NCI-H2029 treated with DMSO at 0.1 percent for 48 hours (cell line): ENCODE measurements around the gene ZNF789.
"Not testable (repeated sequence)": the region's sequence is repeated elsewhere in the genome, so short reads cannot be mapped to it uniquely, and the experiment has no call there.

Experiments
- DNase-seq: peaks from one replicate; lab custom pipeline; 2025; lab: John Stamatoyannopoulos, UW

Gene ZNF789

DNA sequence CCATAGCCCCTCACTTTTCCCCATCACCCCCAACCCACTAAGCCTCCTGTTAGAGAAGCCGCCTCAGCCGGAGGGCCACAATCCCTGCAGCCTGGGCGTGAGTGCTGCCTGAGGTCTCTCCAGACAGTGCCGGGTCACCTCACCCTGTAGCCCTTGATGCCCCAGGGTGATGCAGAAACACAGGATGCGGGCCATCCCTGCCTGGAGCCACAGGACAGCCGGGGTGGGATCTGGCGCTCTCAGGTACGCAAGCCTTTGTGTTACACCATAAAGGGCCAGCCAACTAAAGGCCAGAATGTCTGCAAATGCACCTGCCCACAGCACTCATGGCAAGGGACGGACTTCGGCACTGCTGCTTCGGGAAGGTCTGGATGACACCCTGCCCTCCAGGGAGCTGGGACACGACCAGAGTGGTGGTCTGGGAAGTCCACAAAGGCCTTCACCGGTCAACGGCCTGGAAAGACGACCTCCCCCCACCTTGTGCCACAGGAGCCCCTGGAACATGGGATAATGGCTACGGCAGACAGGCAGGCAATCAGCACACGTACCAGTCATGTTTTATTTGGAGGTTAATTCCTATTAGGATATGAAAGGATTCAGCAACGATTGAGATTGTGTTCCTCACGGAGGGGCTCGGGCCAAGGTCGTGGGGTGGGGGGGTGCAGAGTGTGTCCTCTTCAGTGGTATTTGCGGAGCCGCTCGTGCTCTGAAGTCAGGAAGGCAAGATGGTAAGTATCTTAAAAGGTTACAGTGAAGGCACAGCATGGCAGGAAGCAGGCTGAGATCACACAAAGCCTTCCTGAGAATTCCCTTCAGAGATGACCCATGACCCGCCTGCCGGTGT, 14.8 kb upstream of the ZNF789 start:
- no peak for DNase-seq

DNA sequence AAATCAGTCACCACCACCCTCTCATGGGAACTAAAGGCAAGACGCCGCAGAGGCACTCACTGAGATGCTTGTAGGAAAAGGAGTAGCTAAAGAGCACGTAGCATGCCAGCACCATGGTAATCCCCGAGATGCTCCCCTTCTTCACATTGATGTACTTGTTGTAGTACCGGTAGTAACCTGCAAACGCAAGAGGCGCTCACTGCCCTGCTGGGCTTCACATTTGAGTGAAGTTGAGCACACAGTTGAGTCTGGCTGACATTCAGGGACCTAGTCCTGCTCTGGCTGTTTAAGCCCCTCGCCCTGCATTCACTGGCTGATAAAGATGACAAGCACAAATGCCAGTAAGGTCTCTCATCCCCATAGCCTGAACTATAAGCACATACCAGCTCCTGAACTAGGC, 13.6 kb upstream of the ZNF789 start:
- no peak for DNase-seq

DNA sequence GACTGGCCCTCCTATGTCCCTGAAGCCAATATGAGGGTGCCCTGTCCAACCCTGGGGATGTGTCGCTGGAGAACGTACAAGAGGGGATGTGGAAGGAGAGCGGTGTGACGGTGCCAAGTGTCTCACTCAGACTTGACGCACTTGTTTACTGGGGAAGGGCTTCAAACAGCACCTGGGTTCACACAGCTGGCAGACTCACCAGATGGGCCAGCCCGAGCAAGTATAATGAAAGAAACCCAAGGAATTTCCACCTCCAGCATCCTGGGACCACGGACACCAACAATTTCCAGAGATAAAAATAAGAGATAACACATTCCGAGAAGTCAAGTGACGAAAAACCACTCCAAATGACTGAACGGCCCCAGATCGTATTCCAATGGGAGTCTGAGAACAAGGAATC, 12.0 kb upstream of the ZNF789 start:
- DNase-seq: no peak

DNA sequence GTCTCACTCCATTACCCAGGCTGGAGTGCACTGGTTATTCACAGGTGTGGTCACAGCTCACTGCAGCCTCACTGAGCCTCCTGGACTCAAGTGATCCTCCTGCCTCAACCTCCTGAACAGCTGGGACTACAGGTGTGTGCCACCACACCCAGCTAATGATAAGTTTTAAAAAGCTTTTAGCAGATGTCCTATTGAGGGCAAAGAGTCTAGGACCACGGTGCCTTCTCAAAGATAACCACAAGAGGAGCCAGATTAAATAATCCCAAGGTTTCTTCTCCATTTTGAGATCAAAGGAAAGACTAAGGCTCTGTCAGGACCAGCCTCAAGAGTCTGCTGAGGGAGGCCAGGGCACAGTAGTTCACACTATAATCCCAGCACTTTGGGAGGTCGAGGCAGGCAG, 11.5 kb upstream of the ZNF789 start:
- DNase-seq: no peak

DNA sequence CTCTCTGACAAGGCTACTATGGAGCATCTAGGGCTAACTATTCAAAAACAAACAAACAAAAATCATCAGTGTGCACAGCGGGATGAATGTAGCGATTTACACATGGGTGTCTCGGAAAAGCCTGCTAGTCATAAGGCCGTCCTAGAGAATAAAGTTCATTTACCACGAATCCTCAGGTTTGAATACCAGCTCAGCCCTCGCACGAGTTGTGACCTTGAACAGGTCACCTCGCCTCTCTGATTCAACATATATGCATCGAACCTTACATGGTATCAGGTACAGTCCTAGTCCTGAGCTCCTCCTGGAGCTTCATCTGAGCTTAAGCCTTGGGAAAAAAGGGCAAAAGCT, 7.3 kb upstream of the ZNF789 start:
- DNase-seq: no peak

DNA sequence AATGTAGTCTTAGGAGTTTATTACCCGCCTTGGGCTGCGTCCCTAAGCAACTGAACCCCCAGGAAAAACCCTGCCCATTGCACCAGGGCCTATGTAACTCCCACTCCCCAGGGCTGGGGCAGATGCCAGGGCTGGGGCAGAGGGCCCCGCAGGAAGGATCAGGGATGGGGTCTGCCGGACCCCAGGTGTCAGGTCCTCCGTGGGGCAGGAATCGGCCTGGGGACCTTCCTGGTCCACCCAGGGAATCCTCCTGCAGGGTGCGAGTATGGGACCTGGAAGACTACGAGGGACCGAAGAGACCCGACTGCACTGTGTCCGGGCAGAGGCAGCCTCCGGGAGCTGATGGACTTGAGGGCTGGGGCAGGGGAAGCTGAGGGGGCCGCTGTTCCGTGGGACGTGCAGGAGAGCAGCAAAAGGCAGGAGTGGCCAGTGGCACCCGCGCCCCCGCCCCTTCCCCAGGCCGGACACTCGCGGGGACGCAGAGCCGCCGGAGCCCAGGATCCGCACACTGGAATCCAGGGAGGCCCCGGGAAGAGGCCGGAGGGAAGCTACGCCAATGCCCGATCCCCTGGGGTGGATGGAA, 4.3 kb upstream of the ZNF789 start:
- DNase-seq: no peak

DNA sequence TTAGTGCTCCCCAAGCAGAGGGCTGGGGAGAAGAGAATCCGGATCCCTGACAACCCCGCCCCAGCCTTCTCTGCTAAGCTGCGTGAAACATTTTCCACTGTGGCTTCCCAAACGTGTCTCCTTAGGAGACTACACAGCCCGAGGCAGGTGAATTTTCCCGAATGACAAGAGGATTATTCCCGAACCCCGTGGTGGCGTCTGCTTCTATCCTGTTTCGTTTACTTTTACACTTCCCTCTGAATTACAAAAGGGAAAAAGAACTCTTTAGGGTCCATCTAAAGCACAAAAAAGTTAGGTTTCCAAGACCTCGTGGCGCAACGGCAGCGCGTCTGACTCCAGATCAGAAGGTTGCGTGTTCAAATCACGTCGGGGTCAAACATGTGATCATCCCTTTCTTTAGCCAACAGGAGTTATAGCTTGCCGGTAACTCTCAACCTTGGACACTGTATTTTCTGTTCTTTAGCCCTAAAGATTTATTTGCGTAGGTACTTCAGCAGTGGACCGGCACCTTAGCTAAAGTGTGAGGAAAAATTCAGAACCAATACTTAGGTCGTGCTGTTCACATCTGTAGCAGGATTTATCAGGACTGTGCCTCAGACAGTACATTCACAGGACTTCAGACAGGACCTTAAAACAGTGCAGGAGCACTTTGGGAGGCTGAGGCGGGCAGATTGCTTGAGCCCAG, 3.2 kb upstream of the ZNF789 start:
- DNase-seq: no peak

DNA sequence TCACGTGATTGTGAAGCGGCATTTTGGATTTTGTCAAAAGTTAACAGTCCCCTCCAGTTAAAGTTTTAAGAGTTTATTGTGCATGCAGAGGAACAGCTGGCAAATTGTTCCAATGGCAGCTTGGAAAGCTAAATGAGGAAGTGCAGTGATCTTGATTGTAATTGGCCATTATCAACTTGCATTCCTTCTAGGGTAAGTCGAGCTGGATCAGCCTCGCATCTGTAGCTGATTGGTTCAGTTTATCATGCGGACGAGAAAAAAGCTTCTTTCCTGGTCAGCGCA, 566 bp downstream of the ZNF789 start:
- DNase-seq: no peak

DNA sequence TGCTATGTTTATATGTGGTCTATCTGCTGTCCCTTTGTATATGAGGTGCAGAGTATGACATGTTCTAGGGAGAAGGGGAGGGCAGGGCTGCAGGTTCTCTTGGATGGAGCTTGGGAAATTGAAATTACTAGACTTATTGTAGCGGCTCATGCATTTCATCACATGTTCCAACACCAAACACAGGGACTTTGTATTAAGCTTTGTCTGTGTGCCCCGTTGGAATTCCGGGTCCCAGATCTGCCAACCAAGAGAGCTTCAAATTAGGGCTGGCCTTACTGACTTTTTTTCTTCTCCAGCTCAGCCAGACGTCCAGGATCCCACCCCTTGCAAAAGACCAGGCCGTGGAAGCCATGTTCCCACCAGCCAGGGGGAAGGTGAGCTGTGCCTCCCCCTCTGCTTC, 3.4 kb downstream of the ZNF789 start:
- no peak for DNase-seq

DNA sequence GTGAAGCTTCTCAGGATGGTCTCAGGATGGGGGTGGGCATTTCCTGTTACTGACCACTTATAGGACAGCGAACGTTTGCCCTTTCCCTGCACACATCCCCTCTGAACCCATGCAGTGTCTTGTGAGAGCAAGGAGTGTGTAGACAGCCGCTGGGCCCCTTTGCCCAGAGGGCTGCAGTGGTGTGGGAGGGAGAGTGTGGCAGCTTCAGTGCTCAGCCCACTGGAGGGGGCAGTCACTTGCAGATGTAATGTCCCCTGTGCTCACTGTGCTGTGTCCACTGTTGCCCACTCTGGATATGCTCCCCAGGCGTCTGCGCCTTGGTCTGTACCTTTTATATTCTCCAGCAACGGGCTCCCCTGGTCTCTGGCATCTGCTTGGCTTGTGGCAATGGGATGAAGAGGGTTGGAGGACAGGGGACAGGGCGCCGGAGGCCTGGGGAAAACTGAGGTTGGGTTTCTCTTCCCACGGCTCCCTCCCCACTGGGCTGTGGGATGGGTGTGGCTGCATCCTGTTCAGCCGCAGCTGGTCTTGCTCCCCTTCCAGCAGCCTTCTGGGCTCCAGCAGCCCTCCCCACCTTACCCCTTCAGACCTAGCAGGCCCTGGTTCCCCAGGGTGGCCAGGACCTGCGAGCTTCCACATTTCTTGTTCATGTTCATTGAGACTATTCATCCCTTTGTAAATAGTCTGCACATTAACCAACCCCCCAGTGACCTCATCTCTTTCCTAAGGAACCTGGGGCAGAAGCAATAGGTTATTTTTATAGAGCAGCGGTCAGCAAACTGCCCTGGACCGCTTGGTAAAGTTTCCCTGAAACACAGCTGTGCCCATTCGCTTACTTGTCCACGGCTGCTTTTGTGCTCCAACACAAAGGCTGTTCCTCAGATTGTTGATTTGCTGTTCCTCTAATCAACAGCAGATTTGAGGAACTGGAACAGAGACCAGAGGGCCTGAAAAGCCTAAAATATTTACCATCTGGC, 6.1 kb downstream of the ZNF789 start:
- DNase-seq: no peak

DNA sequence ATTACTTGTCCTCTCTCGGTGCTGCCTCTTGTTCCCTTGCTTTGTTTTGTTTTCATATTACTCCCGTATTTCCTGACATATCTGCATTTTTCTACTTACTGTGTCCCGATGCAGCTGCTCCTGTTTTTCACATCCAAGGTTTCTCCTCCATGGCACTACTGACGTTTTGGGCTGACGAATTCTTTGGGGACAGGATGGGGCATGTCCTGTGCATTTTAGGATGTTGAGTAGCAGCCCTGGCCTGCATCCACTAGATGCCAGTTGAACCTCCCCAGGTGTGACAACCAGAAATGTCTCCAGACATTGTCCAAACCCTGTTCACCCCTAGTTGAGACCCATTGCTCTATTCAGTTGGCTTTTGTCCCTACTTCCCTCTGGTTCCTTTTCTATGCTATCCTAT, 12.4 kb downstream of the ZNF789 start:
- DNase-seq: no peak

DNA sequence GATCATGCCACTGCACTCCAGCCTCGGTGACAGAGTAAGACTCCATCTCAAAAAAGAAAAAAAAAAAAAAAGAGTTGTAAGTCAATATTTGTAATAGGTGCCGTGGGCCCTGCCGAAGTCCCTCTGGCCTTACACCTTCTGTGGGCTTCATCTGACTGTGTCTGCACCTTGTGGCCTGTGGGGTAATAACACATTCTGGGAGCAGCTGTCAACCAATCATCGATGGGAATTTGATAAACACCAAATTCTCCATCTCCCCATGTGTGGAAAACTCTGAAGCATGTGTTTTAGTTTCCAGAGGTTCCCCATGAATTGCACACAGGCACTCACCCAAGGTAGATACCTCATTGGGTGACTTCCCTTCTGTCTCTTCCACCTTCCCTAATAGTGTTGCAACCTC, 16.5 kb downstream of the ZNF789 start:
- no peak for DNase-seq

DNA sequence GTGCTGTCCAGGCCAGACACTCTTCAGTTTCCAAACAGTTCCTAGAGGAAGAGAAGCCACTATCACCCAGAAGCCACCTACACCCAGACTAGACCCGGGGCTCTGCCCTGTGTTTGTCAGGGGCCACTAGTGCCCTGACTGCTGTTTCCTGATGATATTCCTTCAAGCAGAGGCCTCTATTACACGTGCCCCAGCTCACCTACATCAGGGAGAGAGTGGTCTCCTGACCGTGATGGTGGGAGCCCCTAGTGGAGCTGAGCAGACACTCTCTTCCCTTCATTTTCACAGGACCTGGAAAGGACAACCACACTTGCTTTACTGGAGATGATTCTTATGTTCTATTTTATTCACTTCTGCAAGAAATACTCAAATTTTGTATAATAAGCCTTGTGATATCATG, 18.2 kb downstream of the ZNF789 start:
- no peak for DNase-seq

DNA sequence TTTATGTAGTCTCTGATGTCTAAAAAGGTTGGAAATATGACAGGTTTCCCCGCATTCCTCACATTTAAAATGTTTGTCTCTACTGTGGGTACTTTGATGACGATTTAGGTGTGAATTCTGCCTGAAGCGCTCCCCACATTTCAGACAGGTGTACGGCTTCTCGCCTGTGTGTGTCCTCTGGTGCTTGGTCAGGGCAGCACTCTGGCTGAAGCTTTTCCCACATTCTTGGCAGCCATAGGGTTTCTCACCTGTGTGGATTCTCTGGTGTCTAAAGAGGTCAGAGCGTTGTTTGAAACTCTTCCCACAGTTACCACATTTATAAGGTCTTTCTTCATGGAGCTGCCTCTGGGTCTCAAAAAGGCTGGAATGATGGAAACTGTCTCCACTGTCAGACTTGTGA, 21.1 kb downstream of the ZNF789 start:
- no peak for DNase-seq

DNA sequence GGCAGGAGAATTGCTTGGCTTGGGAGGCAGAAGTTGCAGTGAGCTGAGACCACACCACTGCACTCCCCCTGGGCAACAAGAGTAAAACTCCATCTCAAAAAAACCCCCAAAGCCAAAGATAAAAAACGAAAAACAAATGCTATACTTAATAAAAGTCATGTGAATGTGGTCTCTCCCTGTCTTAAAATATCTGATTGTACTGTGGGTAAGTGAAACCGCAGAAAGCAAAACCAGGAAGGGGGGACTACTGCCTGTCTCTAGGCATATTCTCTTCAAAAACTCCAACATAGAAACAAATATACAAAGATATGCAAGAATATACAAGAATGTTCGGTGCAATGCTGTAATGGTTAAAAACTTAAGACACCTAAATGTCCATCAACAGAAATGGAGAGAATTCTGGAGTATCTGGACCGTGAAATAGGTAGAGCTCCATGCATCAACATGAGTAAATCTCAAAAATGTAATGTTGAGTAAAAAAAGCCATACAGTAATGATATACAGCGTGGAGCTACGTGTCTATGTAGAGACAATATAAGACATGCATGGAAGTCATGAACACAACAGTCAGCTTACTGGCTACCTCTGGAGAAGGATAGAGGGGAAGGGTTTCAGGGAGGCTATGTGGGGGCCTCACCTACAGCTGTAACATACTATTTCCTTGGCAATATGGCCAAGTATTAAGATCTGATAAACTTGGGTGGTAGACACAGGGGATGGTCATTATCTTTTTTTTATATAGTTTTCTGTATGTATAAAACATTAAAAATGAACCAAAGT, 25.3 kb downstream of the ZNF789 start:
- no peak for DNase-seq

DNA sequence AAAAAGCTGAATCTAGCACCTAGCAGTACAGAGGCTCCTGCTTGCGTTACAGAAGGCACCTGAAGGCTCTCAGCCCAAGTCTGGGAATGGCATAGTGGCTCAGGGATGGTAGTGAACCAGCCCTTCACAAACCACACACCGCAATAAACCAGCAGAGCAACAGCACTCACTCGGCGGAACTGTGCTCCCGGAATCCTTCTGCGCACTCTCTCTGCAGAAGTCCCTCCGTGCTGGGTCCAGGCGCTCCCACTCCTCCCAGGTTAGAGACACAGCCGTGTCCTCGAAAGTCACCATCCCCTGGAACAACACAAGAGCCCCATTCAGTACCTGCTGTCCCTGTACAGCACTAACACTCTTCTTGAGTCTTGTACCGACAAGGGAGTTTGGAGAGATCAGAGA, 25.9 kb downstream of the ZNF789 start:
- DNase-seq: no peak

DNA sequence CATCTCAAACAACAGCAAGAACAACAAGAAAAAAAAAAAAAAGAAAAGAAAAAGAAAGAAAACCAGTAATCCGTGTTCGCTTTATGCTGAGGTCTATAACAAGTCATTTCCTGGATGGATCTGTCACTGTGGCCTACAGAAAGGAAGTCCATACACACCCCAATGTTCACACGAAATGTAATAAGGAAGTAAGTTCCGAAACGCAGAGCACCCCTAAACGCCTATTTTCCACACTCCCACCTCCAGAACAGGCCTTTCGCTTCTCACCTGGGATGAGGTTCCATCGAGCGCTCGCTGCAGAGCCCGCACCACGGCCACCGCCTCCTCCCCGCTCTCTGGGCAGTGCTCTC, 26.7 kb downstream of the ZNF789 start:
- no peak for DNase-seq

DNA sequence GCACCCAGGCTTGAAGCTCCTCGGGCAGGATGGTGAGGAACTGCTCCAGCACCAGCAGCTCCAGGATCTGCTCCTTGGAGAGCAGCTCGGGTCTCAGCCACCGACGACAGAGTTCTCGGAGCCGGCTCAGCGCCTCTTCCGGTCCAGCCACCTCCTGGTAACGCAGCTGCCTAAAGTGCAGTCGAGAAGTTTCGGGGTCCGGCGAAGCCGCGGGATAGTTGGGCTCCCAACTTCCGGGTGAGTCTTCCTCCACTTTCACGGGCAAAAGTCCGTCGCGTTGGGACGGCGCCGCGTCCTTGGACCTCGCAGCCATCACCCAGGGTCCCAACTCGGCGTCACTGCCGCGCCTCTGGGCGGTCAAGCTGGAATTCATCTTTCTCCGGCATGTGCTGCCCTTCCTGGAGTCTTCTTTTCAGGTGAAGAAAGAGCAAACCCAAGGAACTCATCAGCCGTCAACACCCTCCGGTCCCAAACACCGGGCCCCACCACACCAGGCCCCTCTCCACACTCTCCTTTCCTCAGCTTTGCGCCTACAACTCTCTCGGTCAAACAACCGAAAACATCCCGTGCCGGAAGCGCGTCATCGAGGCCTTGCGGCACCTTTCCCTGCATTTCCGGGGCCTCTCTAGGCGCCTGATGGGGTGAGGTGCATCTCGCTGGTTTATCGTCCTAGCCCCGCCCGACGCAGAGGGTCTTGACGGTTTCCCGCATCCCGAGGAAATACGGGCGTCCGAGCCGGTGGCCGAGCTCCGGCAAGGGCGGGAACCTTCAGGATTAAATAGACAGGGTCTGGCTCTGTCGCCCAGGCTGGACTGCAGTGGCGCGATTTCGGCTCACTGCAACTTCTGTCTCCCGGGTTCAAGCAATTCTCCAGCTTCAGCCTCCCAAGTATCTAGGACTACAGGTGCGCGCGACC, 27.3 kb downstream of the ZNF789 start, which contains the start of gene ZNF394:
ZNF394 (minus strand) TSS at position 561 of the 916 bp plus-strand sequence; CDS start at position 373, 188 bp downstream.
- peak; percentile 65 for DNase-seq

DNA sequence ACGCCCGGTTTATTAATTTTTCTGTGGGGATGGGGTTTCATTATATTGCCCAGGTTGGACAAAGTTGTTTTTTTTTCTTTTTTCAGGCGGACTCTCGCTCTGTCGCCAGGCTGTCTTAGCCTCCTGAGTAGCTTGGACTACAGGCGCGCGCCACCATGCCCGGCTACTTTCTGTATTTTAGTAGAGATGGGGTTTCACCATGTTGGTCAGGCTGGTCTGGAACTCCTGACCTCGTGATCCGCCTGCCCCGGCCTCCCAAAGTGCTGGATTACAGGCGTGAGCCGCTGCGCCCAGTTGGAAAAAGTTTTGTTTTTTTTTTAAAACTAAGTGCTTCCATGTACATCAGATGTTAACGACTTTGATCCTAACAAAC, 27.9 kb downstream of the ZNF789 start:
- DNase-seq: no peak

DNA sequence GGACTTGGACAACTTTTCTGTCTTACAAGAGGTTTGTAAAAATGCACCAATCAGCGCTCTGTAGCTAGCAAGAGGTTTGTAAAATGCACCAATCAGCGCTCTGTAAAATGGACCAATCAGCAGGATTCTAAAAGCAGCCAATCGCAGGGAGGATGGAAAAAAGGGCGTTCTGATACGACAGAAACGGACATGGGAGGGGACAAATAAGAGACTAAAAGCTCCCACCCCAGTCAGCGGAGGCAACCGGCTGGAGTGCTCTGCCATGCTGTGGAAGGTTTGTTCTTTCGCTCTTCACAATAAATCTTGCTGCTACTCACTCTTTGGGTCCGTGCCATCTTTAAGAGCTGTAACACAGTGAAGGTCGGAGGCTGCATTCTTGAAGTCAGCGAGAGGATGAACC, 28.5 kb downstream of the ZNF789 start:
- DNase-seq: not testable (repeated sequence)

DNA sequence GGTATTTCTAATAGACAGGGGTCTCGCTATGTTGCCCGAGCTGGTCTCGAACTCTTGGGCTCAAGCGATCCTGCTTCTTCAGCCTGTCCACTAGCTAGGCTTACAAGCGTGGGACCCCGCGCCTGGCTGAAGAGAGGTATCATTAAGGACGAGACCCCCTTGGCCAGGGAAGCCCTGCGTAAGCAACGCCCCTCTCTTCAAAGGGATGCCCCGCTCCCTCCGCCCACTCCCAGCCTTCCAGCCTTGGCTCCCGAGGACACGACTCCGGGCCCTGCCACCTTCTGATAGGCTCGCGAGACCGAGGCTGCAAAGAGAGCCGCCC, 31.6 kb downstream of the ZNF789 start:
- no peak for DNase-seq
